Measurements from ENCODE around the gene OR2G3.

- no peak for TF ChIP-seq CTCF (IDR thresholded peaks at IDR 0.05; ENCODE audit: extremely low read depth in 1 of 2, insufficient read depth in 1 of 2, low read depth in 1 of 2, low read length in 2 of 2)
- no peak for TF ChIP-seq POLR2A (IDR thresholded peaks at IDR 0.05; ENCODE audit: low read depth, low read length)
- no peak for TF ChIP-seq JUN (IDR thresholded peaks at IDR 0.05; ENCODE audit: borderline replicate concordance, insufficient read depth, insufficient read length, low read depth)
- no peak for TF ChIP-seq MYC (IDR thresholded peaks at IDR 0.05; ENCODE audit: low read depth, low read length)
- no peak for TF ChIP-seq EZH2 (IDR thresholded peaks at IDR 0.05; ENCODE audit: borderline replicate concordance, low read depth, low read length, severe bottlenecking)
- TF ChIP-seq POLR2AphosphoS5 (IDR thresholded peaks at IDR 0.05; ENCODE audit: insufficient read depth, low read depth, low read length) = no peak
- no peak for TF ChIP-seq FOS (IDR thresholded peaks at IDR 0.05; ENCODE audit: borderline replicate concordance, insufficient read depth, low read length)
Measured at GRCh38 chr1:247562198-247562597, 43.2 kb upstream of the OR2G3 start.
